SK-N-SH (cell line): Measurements from ENCODE around the gene CRYM.

Source experiments
- EP300 ChIP-seq, 2 experiments: IDR thresholded peaks; 2 replicates each; pipeline versions ENCODE4 v1.4.0 to v1.6.1; 2012; ENCODE audit warnings: borderline replicate concordance in 1 of 2, low read depth in 1 of 2, low read length in 1 of 2
- FOXJ3 ChIP-seq: sonication (generic); formaldehyde crosslinking; IDR thresholded peaks from 2 replicates; pipeline ENCODE4 v1.5.1; 2020; ENCODE audit warnings: mild to moderate bottlenecking, missing genetic modification reagents
- POLR2AphosphoS5 ChIP-seq: IDR thresholded peaks from 2 replicates; pipeline ENCODE4 v1.6.1; 2012; ENCODE audit warnings: low read depth, low read length
- RAD21 ChIP-seq: IDR thresholded peaks from 2 replicates; pipeline ENCODE4 v1.6.1; 2012; ENCODE audit warnings: mild to moderate bottlenecking, low read length
- RXRA ChIP-seq: IDR thresholded peaks from 2 replicates; pipeline ENCODE4 v1.4.0; 2012; ENCODE audit warnings: low read depth, mild to moderate bottlenecking, borderline replicate concordance
- SIN3A ChIP-seq: IDR thresholded peaks from 2 replicates; pipeline ENCODE4 v1.6.1; 2012; ENCODE audit warnings: low read depth, mild to moderate bottlenecking, low read length, moderate library complexity, borderline replicate concordance
- TAF1 ChIP-seq: IDR thresholded peaks from 2 replicates; pipeline ENCODE4 v1.6.1; 2012; ENCODE audit warnings: low read depth, mild to moderate bottlenecking, low read length, moderate library complexity, borderline replicate concordance
- TEAD4 ChIP-seq: IDR thresholded peaks from 2 replicates; pipeline ENCODE4 v1.4.0; 2012; ENCODE audit warnings: mild to moderate bottlenecking, borderline replicate concordance; ENCODE audit not compliant: insufficient read depth
- USF2 ChIP-seq: fragments of 150-350 bp; IDR thresholded peaks from 2 replicates; pipeline ENCODE4 v1.6.1; 2017; ENCODE audit warnings: antibody characterized with exemption, low read length, low read depth, borderline replicate concordance
- YY1 ChIP-seq: IDR thresholded peaks from 2 replicates; pipeline ENCODE4 v1.4.0; 2012; ENCODE audit warnings: low read depth, mild to moderate bottlenecking
- ZBTB33 ChIP-seq: IDR thresholded peaks from 2 replicates; pipeline ENCODE4 v1.4.0; 2012; ENCODE audit warnings: low read depth, borderline replicate concordance
- TF ChIP-seq, protein P1 (sequence below): fragments of 200-600 bp; sonication (generic); IDR thresholded peaks from 2 replicates; pipeline ENCODE4 v1.6.1; 2017; ENCODE audit warnings: antibody characterized with exemption, mild to moderate bottlenecking, moderate library complexity

DNA sequence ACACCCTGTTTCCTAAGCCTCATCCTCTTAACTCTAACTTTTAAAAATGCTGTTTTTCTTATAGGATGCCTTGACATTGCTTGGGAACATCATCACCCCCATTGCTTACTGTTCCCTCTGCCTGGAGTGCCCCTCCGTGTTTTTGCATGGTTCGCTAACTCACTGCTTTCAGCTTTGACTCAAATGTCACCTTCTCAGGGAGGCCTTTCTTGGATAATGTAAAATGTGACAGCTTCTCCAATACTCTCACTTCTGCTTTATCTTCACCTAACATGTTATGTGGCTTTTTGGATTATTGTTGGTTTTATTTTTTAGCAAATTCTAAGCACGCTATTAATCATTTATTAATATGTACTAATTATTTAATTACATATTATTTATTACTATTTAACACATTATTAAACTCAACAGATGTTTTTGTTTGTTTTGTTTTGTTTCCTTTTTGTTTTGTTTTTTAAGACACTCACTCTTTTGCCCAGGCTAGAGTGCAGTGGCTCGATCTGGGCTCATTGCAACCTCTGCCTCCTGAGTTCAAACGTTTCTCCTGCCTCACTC lies 3.8 kb downstream of the CRYM start:
- TF ChIP-seq USF2 (no peak), YY1 (no peak), POLR2AphosphoS5 (no peak), RAD21 (no peak), EP300 (IDR thresholded peaks at IDR 0.05; ENCODE audit: borderline replicate concordance in 1 of 2, low read depth in 1 of 2, low read length in 1 of 2) (no peak), TAF1 (no peak), TEAD4 (no peak), SIN3A (no peak), ZBTB33 (no peak), RXRA (no peak), FOXJ3 (CRISPR knock-in tag) (no peak)
- TF ChIP-seq, protein P1, sequence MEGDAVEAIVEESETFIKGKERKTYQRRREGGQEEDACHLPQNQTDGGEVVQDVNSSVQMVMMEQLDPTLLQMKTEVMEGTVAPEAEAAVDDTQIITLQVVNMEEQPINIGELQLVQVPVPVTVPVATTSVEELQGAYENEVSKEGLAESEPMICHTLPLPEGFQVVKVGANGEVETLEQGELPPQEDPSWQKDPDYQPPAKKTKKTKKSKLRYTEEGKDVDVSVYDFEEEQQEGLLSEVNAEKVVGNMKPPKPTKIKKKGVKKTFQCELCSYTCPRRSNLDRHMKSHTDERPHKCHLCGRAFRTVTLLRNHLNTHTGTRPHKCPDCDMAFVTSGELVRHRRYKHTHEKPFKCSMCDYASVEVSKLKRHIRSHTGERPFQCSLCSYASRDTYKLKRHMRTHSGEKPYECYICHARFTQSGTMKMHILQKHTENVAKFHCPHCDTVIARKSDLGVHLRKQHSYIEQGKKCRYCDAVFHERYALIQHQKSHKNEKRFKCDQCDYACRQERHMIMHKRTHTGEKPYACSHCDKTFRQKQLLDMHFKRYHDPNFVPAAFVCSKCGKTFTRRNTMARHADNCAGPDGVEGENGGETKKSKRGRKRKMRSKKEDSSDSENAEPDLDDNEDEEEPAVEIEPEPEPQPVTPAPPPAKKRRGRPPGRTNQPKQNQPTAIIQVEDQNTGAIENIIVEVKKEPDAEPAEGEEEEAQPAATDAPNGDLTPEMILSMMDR, result no peak
